GM12891 (cell line): ENCODE data around the gene ANK3.

Experiments used
- PAX5 ChIP-seq: IDR thresholded peaks from 2 replicates; pipeline ENCODE4 v1.6.1; 2011; ENCODE audit warnings: low read length, moderate library complexity, mild to moderate bottlenecking; ENCODE audit not compliant: insufficient read depth, severe bottlenecking
- POLR2A ChIP-seq: IDR thresholded peaks from 2 replicates; pipeline ENCODE4 v1.6.1; 2011; ENCODE audit warnings: low read depth, low read length, control low read depth
- POLR2AphosphoS5 ChIP-seq: IDR thresholded peaks from 2 replicates; pipeline ENCODE4 v1.6.1; 2011; ENCODE audit warnings: low read depth, low read length, control low read depth
- TAF1 ChIP-seq: IDR thresholded peaks from 2 replicates; pipeline ENCODE4 v1.6.1; 2011; ENCODE audit warnings: low read depth, low read length, control low read depth

DNA sequence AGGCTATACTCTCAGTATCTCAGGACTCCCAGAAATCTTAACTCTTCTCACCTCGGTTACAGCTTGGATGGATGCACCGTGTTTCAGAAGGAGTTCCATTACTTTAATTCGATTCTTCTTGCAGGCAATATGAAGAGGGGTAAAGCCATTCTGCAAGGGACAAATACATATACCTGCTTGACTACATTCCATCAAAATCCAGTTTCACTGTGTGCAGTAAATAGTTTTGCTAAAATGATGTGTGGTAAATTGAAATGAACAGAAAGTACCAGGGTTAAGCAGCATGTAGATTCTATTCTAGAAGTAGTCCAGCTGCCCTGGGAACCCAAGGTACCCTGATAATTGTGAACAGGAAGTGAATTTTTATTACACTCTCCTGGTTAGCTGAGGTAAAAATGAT is 183.9 kb downstream of the ANK3 start:
- TF ChIP-seq TAF1: no peak
- no peak for TF ChIP-seq POLR2A
- TF ChIP-seq POLR2AphosphoS5: no peak
- TF ChIP-seq PAX5: no peak
